ENCODE data around the gene SCTR. TPM values are rescaled to one million over a fixed set of nuclear protein-coding genes. Genes with fewer than 3 reads are reported as not detected.
A peak's percentile ranks its signal among the peaks of the same experiment; 100 is the strongest.

SCTR gene
- total and polyA plus RNA-seq, 2 of the 13 experiments (the other 11 are each of a cell fraction or from before 2014, with no cell fraction given), result not detected

DNA sequence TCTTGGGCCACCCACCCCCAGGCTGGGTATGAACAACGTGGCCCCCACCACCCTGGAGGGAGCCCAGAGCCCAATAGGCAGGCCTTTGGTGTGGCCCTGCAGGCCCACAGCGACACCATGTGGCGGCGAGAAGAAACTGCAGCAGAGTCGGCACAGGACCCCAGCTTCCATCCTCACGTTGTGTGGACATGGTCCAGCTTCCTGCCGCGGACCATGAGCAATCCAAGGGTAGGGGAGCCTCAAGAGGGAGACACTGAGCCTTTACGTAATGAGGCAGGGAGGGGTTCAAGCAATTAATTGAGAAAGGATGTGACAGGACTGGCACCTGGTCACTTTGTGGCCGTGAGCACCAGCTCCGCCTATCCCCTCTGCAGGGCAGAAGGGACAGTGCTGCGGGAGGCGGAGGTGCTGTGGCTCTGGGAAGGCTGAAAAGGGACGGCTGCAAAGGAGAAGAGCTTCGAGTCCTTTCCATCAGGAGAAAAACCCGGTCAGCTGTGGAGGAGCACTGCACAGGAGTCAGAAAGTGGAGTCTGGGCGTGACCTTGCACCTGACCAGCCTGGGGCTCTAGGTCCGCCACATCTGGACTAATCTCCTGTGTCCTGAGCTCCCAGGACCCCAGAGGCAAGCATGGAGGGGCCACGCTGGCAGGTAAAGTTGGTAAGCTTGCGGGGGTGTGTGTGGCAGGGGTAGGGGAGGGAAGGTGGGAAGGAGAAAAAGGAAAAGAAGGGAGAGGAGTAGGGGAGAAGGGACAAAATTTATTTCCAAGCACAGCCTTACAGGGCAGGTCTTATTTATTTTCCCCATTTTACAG lies 47.8 kb downstream of the SCTR start (continued):
- TF ChIP-seq SP5 (CRISPR knock-in tag; IDR thresholded peaks at IDR 0.05; ENCODE audit: borderline replicate concordance, low read depth) (no peak), ZSCAN22 (CRISPR knock-in tag; IDR thresholded peaks at IDR 0.05) (no peak), ZNF225 (CRISPR knock-in tag; IDR thresholded peaks at IDR 0.05) (no peak), RBAK (CRISPR knock-in tag; IDR thresholded peaks at IDR 0.05) (0 out of 2 replicates have a peak, but pooled peaks have one; percentile 26), SOX13 (IDR thresholded peaks at IDR 0.05) (no peak), SOX13 (CRISPR knock-in tag; conservative IDR thresholded peaks at IDR 0.05 in 1 of 2, IDR thresholded peaks at IDR 0.05 in 1 of 2) (peak in 1 of 2 experiments; percentile 53; a peak in 2 of 4 replicates), SOX6 (IDR thresholded peaks at IDR 0.05) (no peak), SOX6 (CRISPR knock-in tag; IDR thresholded peaks at IDR 0.05) (peak; percentile 75), ZBTB3 (CRISPR knock-in tag; IDR thresholded peaks at IDR 0.05; ENCODE audit: borderline replicate concordance, low read depth) (no peak), ZNF670 (CRISPR knock-in tag; IDR thresholded peaks at IDR 0.05; ENCODE audit: borderline replicate concordance) (no peak), SMAD3 (CRISPR knock-in tag; IDR thresholded peaks at IDR 0.05) (peak; percentile 74; the same call in 1 of the 2 replicates), HOXA3 (CRISPR knock-in tag; IDR thresholded peaks at IDR 0.05) (no peak; the same call in 1 of the 2 replicates), CBX5 (CRISPR knock-in tag; IDR thresholded peaks at IDR 0.05; ENCODE audit: borderline replicate concordance) (0 out of 2 replicates have a peak, but pooled peaks have one; percentile 85), ZNF501 (CRISPR knock-in tag; IDR thresholded peaks at IDR 0.05) (peak; percentile 33; the same call in 1 of the 2 replicates), ZNF296 (CRISPR knock-in tag; conservative IDR thresholded peaks at IDR 0.05) (no peak), ZNF547 (CRISPR knock-in tag; IDR thresholded peaks at IDR 0.05) (peak; percentile 57; the same call in 1 of the 2 replicates), ZBTB42 (CRISPR knock-in tag; IDR thresholded peaks at IDR 0.05) (no peak), SOX5 (CRISPR knock-in tag; IDR thresholded peaks at IDR 0.05; ENCODE audit: borderline replicate concordance) (peak; percentile 67; the same call in 1 of the 2 replicates), ZNF136 (CRISPR knock-in tag; IDR thresholded peaks at IDR 0.05; ENCODE audit: low read depth) (0 out of 2 replicates have a peak, but pooled peaks have one; percentile 36), ZNF331 (CRISPR knock-in tag; IDR thresholded peaks at IDR 0.05) (no peak), KAT8 (CRISPR knock-in tag; IDR thresholded peaks at IDR 0.05) (peak; percentile 63)
- TF ChIP-seq, protein P1, sequence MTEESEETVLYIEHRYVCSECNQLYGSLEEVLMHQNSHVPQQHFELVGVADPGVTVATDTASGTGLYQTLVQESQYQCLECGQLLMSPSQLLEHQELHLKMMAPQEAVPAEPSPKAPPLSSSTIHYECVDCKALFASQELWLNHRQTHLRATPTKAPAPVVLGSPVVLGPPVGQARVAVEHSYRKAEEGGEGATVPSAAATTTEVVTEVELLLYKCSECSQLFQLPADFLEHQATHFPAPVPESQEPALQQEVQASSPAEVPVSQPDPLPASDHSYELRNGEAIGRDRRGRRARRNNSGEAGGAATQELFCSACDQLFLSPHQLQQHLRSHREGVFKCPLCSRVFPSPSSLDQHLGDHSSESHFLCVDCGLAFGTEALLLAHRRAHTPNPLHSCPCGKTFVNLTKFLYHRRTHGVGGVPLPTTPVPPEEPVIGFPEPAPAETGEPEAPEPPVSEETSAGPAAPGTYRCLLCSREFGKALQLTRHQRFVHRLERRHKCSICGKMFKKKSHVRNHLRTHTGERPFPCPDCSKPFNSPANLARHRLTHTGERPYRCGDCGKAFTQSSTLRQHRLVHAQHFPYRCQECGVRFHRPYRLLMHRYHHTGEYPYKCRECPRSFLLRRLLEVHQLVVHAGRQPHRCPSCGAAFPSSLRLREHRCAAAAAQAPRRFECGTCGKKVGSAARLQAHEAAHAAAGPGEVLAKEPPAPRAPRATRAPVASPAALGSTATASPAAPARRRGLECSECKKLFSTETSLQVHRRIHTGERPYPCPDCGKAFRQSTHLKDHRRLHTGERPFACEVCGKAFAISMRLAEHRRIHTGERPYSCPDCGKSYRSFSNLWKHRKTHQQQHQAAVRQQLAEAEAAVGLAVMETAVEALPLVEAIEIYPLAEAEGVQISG (CRISPR knock-in tag; IDR thresholded peaks at IDR 0.05), result peak; percentile 65
- TF ChIP-seq, protein P2, sequence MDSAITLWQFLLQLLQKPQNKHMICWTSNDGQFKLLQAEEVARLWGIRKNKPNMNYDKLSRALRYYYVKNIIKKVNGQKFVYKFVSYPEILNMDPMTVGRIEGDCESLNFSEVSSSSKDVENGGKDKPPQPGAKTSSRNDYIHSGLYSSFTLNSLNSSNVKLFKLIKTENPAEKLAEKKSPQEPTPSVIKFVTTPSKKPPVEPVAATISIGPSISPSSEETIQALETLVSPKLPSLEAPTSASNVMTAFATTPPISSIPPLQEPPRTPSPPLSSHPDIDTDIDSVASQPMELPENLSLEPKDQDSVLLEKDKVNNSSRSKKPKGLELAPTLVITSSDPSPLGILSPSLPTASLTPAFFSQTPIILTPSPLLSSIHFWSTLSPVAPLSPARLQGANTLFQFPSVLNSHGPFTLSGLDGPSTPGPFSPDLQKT (CRISPR knock-in tag; IDR thresholded peaks at IDR 0.05; ENCODE audit: borderline replicate concordance), result no peak
- TF ChIP-seq, protein P3, sequence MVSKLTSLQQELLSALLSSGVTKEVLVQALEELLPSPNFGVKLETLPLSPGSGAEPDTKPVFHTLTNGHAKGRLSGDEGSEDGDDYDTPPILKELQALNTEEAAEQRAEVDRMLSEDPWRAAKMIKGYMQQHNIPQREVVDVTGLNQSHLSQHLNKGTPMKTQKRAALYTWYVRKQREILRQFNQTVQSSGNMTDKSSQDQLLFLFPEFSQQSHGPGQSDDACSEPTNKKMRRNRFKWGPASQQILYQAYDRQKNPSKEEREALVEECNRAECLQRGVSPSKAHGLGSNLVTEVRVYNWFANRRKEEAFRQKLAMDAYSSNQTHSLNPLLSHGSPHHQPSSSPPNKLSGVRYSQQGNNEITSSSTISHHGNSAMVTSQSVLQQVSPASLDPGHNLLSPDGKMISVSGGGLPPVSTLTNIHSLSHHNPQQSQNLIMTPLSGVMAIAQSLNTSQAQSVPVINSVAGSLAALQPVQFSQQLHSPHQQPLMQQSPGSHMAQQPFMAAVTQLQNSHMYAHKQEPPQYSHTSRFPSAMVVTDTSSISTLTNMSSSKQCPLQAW (CRISPR knock-in tag; IDR thresholded peaks at IDR 0.05), result peak; percentile 91
- TF ChIP-seq, protein P4, sequence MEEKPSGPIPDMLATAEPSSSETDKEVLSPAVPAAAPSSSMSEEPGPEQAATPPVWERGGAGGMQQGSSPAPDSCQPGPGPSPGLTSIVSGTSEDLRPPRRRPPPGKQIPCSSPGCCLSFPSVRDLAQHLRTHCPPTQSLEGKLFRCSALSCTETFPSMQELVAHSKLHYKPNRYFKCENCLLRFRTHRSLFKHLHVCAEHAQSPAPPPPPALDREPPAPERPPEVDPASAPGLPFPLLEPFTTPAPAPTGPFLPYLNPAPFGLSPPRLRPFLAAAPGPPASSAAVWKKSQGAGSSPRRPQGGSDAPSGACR (CRISPR knock-in tag; IDR thresholded peaks at IDR 0.05), result peak; percentile 65; the same call in 1 of the 2 replicates
